Activated naive CD4-positive, alpha-beta T cell treated with anti-CD3 and anti-CD28 coated beads, Interleukin-2, amount 50 U/mL, for 24 hours (primary cell): ENCODE measurements around the gene TNS1.

Source experiments
- H3K27ac Mint-ChIP-seq: one replicate; pipeline ENCODE4 v1.8.0; 2021; ENCODE audit warnings: mild to moderate bottlenecking, mixed read lengths
- H3K27me3 Mint-ChIP-seq: one replicate; pipeline ENCODE4 v1.8.0; 2021; ENCODE audit warnings: mixed read lengths
- H3K36me3 Mint-ChIP-seq: one replicate; pipeline ENCODE4 v1.8.0; 2021; ENCODE audit warnings: mixed read lengths
- H3K4me1 Mint-ChIP-seq: one replicate; pipeline ENCODE4 v1.8.0; 2021; ENCODE audit warnings: mixed read lengths
- H3K4me3 Mint-ChIP-seq: one replicate; pipeline ENCODE4 v1.8.0; 2021; ENCODE audit warnings: mild to moderate bottlenecking, mixed read lengths
- H3K9me3 Mint-ChIP-seq: one replicate; pipeline ENCODE4 v1.8.0; 2021; ENCODE audit warnings: mixed read lengths

Gene TNS1

GRCh38 chr2:217877866-217878265, 124.9 kb downstream of the TNS1 start:
- H3K4me3 Mint-ChIP-seq, result no peak overlapping the region

GRCh38 chr2:217876253-217876570, 126.6 kb downstream of the TNS1 start:
- H3K27ac Mint-ChIP-seq, result no peak overlapping the region

More at GRCh38 chr2:217877866-217878265, 124.9 kb downstream of the TNS1 start:
- Mint-ChIP-seq H3K4me1 (no peaks in the 10 kb centered on the region), H3K27me3 (no peaks in the 10 kb centered on the region), H3K36me3 (no peaks in the 10 kb centered on the region), H3K9me3 (no peaks in the 10 kb centered on the region), H3K27ac (no peak overlapping the region)

GRCh38 chr2:217875556-217876252, 127.1 kb downstream of the TNS1 start:
- Mint-ChIP-seq H3K4me3 (no peak overlapping the region), H3K27me3 (no peaks in the 10 kb centered on the region), H3K9me3 (no peaks in the 10 kb centered on the region), H3K4me1 (no peaks in the 10 kb centered on the region), H3K27ac (no peak overlapping the region), H3K36me3 (no peaks in the 10 kb centered on the region)

More at GRCh38 chr2:217876253-217876570, 126.6 kb downstream of the TNS1 start:
- H3K4me3 Mint-ChIP-seq, result no peak overlapping the region
- no peaks in the 10 kb centered on the region for H3K4me1 Mint-ChIP-seq
- H3K36me3 Mint-ChIP-seq, result no peaks in the 10 kb centered on the region
- no peaks in the 10 kb centered on the region for H3K9me3 Mint-ChIP-seq
- H3K27me3 Mint-ChIP-seq, result no peaks in the 10 kb centered on the region

GRCh38 chr2:217875138-217875537, 127.7 kb downstream of the TNS1 start:
- H3K4me1 Mint-ChIP-seq, result no peaks in the 10 kb centered on the region
- H3K4me3 Mint-ChIP-seq, result no peak overlapping the region
- no peaks in the 10 kb centered on the region for H3K9me3 Mint-ChIP-seq
- no peaks in the 10 kb centered on the region for H3K27me3 Mint-ChIP-seq
- H3K36me3 Mint-ChIP-seq, result no peaks in the 10 kb centered on the region
- no peak overlapping the region for H3K27ac Mint-ChIP-seq

- no peaks in the 10 kb centered on the region for H3K4me1 Mint-ChIP-seq
- no peaks in the 10 kb centered on the region for H3K36me3 Mint-ChIP-seq
- H3K27ac Mint-ChIP-seq, result no peak overlapping the region
- H3K27me3 Mint-ChIP-seq, result no peaks in the 10 kb centered on the region
- no peaks in the 10 kb centered on the region for H3K9me3 Mint-ChIP-seq
- no peak overlapping the region for H3K4me3 Mint-ChIP-seq
These were observed 129.4 kb downstream of the TNS1 start for GRCh38 chr2:217873371-217873770.

GRCh38 chr2:217872319-217872718, 130.5 kb downstream of the TNS1 start:
- Mint-ChIP-seq H3K36me3 (no peaks in the 10 kb centered on the region), H3K27me3 (no peaks in the 10 kb centered on the region), H3K4me3 (no peak overlapping the region), H3K9me3 (no peaks in the 10 kb centered on the region), H3K4me1 (no peaks in the 10 kb centered on the region), H3K27ac (no peak overlapping the region)

GRCh38 chr2:217870528-217871011, 132.2 kb downstream of the TNS1 start:
- no peaks in the 10 kb centered on the region for H3K9me3 Mint-ChIP-seq
- no peak overlapping the region for H3K27ac Mint-ChIP-seq
- no peak overlapping the region for H3K4me3 Mint-ChIP-seq
- no peaks in the 10 kb centered on the region for H3K27me3 Mint-ChIP-seq
- H3K36me3 Mint-ChIP-seq, result no peaks in the 10 kb centered on the region
- H3K4me1 Mint-ChIP-seq, result no peaks in the 10 kb centered on the region

GRCh38 chr2:217868911-217869334, 133.9 kb downstream of the TNS1 start:
- no peaks in the 10 kb centered on the region for H3K4me1 Mint-ChIP-seq
- no peaks in the 10 kb centered on the region for H3K36me3 Mint-ChIP-seq
- no peak overlapping the region for H3K27ac Mint-ChIP-seq
- no peaks in the 10 kb centered on the region for H3K27me3 Mint-ChIP-seq
- no peak overlapping the region for H3K4me3 Mint-ChIP-seq
- H3K9me3 Mint-ChIP-seq, result no peaks in the 10 kb centered on the region

- no peaks in the 10 kb centered on the region for H3K36me3 Mint-ChIP-seq
- H3K4me3 Mint-ChIP-seq, result no peak overlapping the region
- no peaks in the 10 kb centered on the region for H3K9me3 Mint-ChIP-seq
- H3K4me1 Mint-ChIP-seq, result no peaks in the 10 kb centered on the region
- no peak overlapping the region for H3K27ac Mint-ChIP-seq
- no peaks in the 10 kb centered on the region for H3K27me3 Mint-ChIP-seq
These were observed 134.4 kb downstream of the TNS1 start for GRCh38 chr2:217868265-217868892.

- H3K4me1 Mint-ChIP-seq, result no peaks in the 10 kb centered on the region
- H3K9me3 Mint-ChIP-seq, result no peaks in the 10 kb centered on the region
- H3K4me3 Mint-ChIP-seq, result no peak overlapping the region
- no peak overlapping the region for H3K27ac Mint-ChIP-seq
- no peaks in the 10 kb centered on the region for H3K36me3 Mint-ChIP-seq
- H3K27me3 Mint-ChIP-seq, result no peaks in the 10 kb centered on the region
These were observed 136.3 kb downstream of the TNS1 start for GRCh38 chr2:217866457-217866856.

GRCh38 chr2:217864963-217865772, 137.6 kb downstream of the TNS1 start:
- Mint-ChIP-seq H3K27ac (no peak overlapping the region), H3K9me3 (no peaks in the 10 kb centered on the region), H3K4me3 (no peak overlapping the region), H3K27me3 (no peaks in the 10 kb centered on the region), H3K4me1 (no peaks in the 10 kb centered on the region), H3K36me3 (no peaks in the 10 kb centered on the region)

GRCh38 chr2:217863883-217864282, 138.9 kb downstream of the TNS1 start:
- Mint-ChIP-seq H3K27me3 (no peaks in the 10 kb centered on the region), H3K27ac (no peak overlapping the region), H3K9me3 (no peaks in the 10 kb centered on the region), H3K36me3 (no peaks in the 10 kb centered on the region), H3K4me1 (no peaks in the 10 kb centered on the region), H3K4me3 (no peak overlapping the region)

- H3K27ac Mint-ChIP-seq, result no peak overlapping the region
- H3K4me1 Mint-ChIP-seq, result no peaks in the 10 kb centered on the region
- no peaks in the 10 kb centered on the region for H3K36me3 Mint-ChIP-seq
These were observed 141.4 kb downstream of the TNS1 start for GRCh38 chr2:217861334-217861877.

GRCh38 chr2:217859926-217860325, 142.9 kb downstream of the TNS1 start:
- Mint-ChIP-seq H3K9me3 (no peaks in the 10 kb centered on the region), H3K4me3 (no peak overlapping the region), H3K4me1 (no peaks in the 10 kb centered on the region), H3K27me3 (peaks cover 2% of the 10 kb centered on the region), H3K27ac (no peak overlapping the region), H3K36me3 (no peaks in the 10 kb centered on the region)

More at GRCh38 chr2:217861334-217861877, 141.4 kb downstream of the TNS1 start:
- Mint-ChIP-seq H3K9me3 (no peaks in the 10 kb centered on the region), H3K27me3 (no peaks in the 10 kb centered on the region), H3K4me3 (no peak overlapping the region)

GRCh38 chr2:217858519-217859491, 144.0 kb downstream of the TNS1 start:
- Mint-ChIP-seq H3K4me1 (no peaks in the 10 kb centered on the region), H3K27me3 (peaks cover 2% of the 10 kb centered on the region), H3K27ac (no peak overlapping the region), H3K4me3 (no peak overlapping the region), H3K36me3 (no peaks in the 10 kb centered on the region), H3K9me3 (no peaks in the 10 kb centered on the region)
